Left lung (tissue), 10 donors: ENCODE data around the gene VSTM4. TPM values are rescaled to one million over a fixed set of nuclear protein-coding genes. Genes with fewer than 3 reads are reported as not detected.
A peak's percentile ranks its signal among the peaks of the same experiment; 100 is the strongest.

ENCODE experiments used
- ATAC-seq: fragments of 200-7000 bp; cut with Tn5 transposase; one replicate; pipeline ENCODE4 v1.9.1; 2020; ENCODE audit warnings: moderate library complexity
- DNase-seq, 4 donors: peaks; one replicate each; pipeline ENCODE4 v3.0.0-alpha.2; 2013 to 2020
- H3K27ac ChIP-seq, 2 donors: fragments of 200-600 bp; sonication (generic) in 1 of 2; one replicate each; pipeline versions ENCODE4 v1.5.0 to v1.8.0; 2020 to 2021
- H3K27me3 ChIP-seq, 2 donors: fragments of 200-600 bp; sonication (generic) in 1 of 2; one replicate each; pipeline versions ENCODE4 v1.5.0 to v1.8.0; 2020 to 2021
- H3K36me3 ChIP-seq, 2 donors: fragments of 200-600 bp; sonication (generic) in 1 of 2; one replicate each; pipeline versions ENCODE4 v1.5.0 to v1.8.0; 2020 to 2021
- H3K4me1 ChIP-seq, 2 donors: fragments of 200-600 bp; one replicate each; pipeline ENCODE4 v1.8.0; 2021
- H3K4me3 ChIP-seq, 2 donors: fragments of 200-600 bp; sonication (generic) in 1 of 2; one replicate each; pipeline versions ENCODE4 v1.5.0 to v1.8.0; 2020 to 2021; ENCODE audit warnings: mild to moderate bottlenecking in 1 of 2
- H3K9me3 ChIP-seq, 2 donors: fragments of 200-600 bp; sonication (generic) in 1 of 2; one replicate each; pipeline versions ENCODE4 v1.5.0 to v1.8.0; 2020 to 2021
- intact Hi-C, 2 donors: fragments of 100-400 bp; cut with DNase I; formaldehyde crosslinking; loops; one replicate each; pipeline versions ENCODE4 v1.11.2 to v1.14.2; 2022
- polyA plus RNA-seq, 6 donors: library from polyadenylated mRNA; unstranded; fragments of 120-200 nt; gene quantifications; one replicate each; pipeline ENCODE4 v1.2.1, GENCODE V29; 2013; ENCODE audit not compliant: insufficient read length in 6 of 6
- total RNA-seq, 2 donors: library from RNA; stranded (reverse); fragmentation: NEBNext Ultra II Directional; extraction: Animal tissue kit (Norgen Biotek cat#: 25700); gene quantifications; one replicate each; pipeline ENCODE4 v1.2.1, GENCODE V29; 2021
- TF ChIP-seq, protein P1 (sequence below), 2 donors: fragments of 200-600 bp; sonication (generic) in 1 of 2; IDR thresholded peaks; one replicate each; pipeline versions ENCODE4 v1.5.0 to v1.8.0; 2021; ENCODE audit warnings: antibody characterized with exemption in 2 of 2
- donor health status: DM: no; HTN: yes; CAD: no.
- donor health status: DM: no; HTN: no; CAD: no.

Gene VSTM4
- total and polyA plus RNA-seq, 8 donors, result 11.0 to 36.9 (median 30.8) TPM

DNA sequence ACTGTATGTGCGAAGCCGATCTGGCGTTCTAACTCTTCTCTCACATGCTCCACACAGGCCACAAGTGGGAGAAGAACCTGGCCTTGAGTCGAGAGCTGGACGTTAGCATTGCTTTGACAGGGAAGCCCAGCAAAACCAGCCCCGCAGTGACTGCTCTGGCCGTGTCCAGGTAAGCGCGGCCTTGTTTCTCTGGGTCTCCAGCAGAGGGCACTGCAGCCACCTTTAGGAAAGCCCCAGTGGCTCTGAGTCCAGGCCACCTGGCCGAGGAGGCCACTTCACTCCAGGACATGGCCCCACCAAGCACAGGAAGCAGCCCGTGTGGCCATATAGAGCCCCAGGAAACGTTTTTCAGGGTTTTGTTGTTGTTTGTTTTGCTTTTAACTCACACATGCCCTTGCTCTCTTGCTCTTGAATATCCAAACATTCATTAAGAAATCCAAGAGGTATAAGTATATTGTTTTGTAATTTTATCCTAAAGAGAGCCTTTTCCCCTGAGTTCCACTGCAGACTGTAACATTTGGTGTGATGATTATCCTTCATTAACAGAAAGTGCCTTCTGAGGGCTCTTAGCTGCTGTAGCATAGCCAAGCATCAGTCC lies 133.9 kb downstream of the VSTM4 start:
- DNase-seq (peak in 3 of 4 donors; percentile 47 to 82 (median 59)), ATAC-seq (peak; percentile 94)
- intact Hi-C loops, result loop anchor here in 1 of 2 donors (10.0 kb wide), 2 partner anchors 183 to 533 kb away; no protein-coding TSS in a partner anchor

DNA sequence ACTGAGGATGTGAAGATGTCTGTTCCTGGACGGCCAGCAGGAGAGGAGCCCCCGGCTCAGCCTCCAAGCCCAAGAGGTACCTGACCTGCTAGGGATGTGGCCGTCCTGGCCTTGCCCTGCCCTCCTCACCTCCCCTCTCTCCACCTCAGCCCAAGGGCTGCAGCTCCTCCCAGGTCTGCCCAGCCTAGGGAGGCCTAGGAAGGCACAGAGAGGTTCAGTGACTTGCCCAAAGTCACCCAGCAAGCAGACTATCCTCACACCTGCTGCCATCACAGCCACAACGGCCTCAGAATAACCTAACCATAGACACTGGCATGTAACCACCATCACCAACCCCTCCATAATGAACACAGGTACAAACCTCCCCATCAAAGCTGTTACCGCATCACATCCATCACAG lies 137.0 kb downstream of the VSTM4 start:
- TF ChIP-seq, protein P1, sequence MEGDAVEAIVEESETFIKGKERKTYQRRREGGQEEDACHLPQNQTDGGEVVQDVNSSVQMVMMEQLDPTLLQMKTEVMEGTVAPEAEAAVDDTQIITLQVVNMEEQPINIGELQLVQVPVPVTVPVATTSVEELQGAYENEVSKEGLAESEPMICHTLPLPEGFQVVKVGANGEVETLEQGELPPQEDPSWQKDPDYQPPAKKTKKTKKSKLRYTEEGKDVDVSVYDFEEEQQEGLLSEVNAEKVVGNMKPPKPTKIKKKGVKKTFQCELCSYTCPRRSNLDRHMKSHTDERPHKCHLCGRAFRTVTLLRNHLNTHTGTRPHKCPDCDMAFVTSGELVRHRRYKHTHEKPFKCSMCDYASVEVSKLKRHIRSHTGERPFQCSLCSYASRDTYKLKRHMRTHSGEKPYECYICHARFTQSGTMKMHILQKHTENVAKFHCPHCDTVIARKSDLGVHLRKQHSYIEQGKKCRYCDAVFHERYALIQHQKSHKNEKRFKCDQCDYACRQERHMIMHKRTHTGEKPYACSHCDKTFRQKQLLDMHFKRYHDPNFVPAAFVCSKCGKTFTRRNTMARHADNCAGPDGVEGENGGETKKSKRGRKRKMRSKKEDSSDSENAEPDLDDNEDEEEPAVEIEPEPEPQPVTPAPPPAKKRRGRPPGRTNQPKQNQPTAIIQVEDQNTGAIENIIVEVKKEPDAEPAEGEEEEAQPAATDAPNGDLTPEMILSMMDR (IDR thresholded peaks at IDR 0.05), result no peak
- DNase-seq, result no peak
- ATAC-seq, result no peak
- Histone ChIP-seq H3K4me3 (no peak overlapping the region), H3K36me3 (peaks cover 0 to 35% of the 10 kb centered on the region in 2 donors), H3K4me1 (no peaks in the 10 kb centered on the region), H3K27me3 (no peaks in the 10 kb centered on the region), H3K9me3 (no peaks in the 10 kb centered on the region), H3K27ac (no peak overlapping the region)
- intact Hi-C loops, result no loop called here

More for the DNA sequence above, 133.9 kb downstream of the VSTM4 start:
- H3K36me3 ChIP-seq, result peaks cover 0 to 22% of the 10 kb centered on the region in 2 donors
- H3K4me3 ChIP-seq, result no peak overlapping the region
- no peaks in the 10 kb centered on the region for H3K4me1 ChIP-seq
- TF ChIP-seq, protein P1 (IDR thresholded peaks at IDR 0.05), result peak; percentile 75 to 90
- no peaks in the 10 kb centered on the region for H3K27me3 ChIP-seq
- no peaks in the 10 kb centered on the region for H3K9me3 ChIP-seq
- H3K27ac ChIP-seq, result no peak overlapping the region

DNA sequence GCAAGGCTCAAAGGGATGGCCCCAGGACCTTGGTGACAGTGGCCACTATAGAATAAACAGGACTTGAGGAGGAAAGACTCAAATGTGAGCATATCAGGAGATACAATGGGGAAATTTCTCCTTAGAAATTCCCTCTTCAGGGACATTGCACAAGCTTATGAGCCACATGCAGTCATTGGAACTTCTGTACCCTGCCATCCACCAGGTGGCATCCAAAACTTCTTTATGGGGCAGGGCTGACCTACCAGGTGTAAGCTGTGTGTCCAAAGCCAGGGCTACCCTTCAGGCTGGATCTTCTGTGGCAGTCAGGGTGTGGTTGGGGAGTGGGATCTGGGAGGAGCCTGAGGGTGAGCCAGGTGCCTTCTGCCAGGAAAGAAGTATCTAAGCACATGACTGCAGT lies 139.1 kb downstream of the VSTM4 start:
- intact Hi-C loops, result no loop called here
- peak in 1 of 4 donors; percentile 35 for DNase-seq

DNA sequence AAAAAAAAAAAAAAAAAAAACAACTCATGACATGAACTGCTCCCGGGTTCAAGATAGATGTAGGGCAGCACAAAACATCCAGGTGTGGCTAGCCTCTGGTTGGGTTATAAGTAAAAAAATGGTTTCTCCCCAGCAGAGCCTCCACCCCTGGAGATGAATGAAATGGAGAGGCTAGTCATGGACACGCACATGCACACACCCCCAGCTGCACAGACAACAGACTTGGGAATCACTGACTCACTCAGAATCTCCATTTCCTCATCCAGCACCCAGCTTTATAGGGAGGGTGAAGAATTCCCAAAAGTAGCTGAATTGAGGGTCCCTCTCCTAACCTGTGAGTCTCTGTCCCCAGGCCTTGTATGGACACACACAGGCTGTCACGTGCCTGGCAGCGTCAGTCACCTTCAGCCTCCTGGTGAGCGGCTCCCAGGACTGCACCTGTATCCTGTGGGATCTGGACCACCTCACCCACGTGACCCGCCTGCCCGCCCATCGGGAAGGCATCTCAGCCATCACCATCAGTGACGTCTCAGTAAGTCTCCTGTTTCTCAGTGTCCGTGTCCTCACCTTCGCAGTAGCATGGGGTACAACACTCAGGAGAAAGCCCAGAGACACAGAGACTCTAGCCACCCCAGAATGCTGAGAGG lies 140.7 kb downstream of the VSTM4 start:
- Histone ChIP-seq H3K27ac (no peak overlapping the region), H3K27me3 (no peaks in the 10 kb centered on the region), H3K9me3 (no peaks in the 10 kb centered on the region), H3K4me1 (no peaks in the 10 kb centered on the region), H3K36me3 (peaks cover 0 to 41% of the 10 kb centered on the region in 2 donors), H3K4me3 (no peak overlapping the region)
- TF ChIP-seq, protein P1 (IDR thresholded peaks at IDR 0.05), result no peak
- DNase-seq (no peak), ATAC-seq (no peak)
- intact Hi-C loops, result no loop called here

More for the DNA sequence above, 139.1 kb downstream of the VSTM4 start:
- H3K4me3 ChIP-seq, result no peak overlapping the region
- TF ChIP-seq, protein P1 (IDR thresholded peaks at IDR 0.05), result peak in 1 of 2 donors; percentile 22
- H3K36me3 ChIP-seq, result peaks cover 0 to 32% of the 10 kb centered on the region in 2 donors
- no peak overlapping the region for H3K27ac ChIP-seq
- no peaks in the 10 kb centered on the region for H3K9me3 ChIP-seq
- peak; percentile 82 for ATAC-seq
- H3K4me1 ChIP-seq, result no peaks in the 10 kb centered on the region
- no peaks in the 10 kb centered on the region for H3K27me3 ChIP-seq

DNA sequence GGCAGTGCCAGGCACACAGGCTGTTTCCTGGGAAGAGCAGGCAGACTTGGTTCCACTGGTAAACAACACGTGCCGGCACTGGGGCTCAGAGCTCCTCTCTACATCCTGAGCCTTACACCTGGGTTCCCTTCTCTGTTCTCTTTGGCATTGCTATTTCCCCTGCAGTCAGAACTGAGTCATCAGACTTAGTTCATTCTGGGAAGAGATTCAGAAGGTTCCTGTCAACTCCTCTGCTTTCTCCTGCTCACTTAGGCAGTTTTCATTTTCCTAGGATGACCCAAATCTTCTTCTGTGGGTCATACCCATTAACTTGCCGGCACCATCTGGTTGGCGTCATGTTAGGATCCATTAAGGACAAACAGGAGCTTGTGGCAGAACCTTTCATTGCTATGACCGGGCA lies 142.3 kb downstream of the VSTM4 start:
- no peak for ATAC-seq
- no peaks in the 10 kb centered on the region for H3K27me3 ChIP-seq
- no peak overlapping the region for H3K27ac ChIP-seq
- no peak overlapping the region for H3K4me3 ChIP-seq
- TF ChIP-seq, protein P1 (IDR thresholded peaks at IDR 0.05), result no peak
- peaks cover 0 to 49% of the 10 kb centered on the region in 2 donors for H3K36me3 ChIP-seq
- H3K4me1 ChIP-seq, result no peaks in the 10 kb centered on the region
- intact Hi-C loops, result no loop called here
- no peak for DNase-seq
- H3K9me3 ChIP-seq, result no peaks in the 10 kb centered on the region
